GM10266 (cell line): ENCODE data around the gene TPD52L2.
A peak's percentile ranks its signal among the peaks of the same experiment; 100 is the strongest.

ENCODE experiments used
- DNase-seq: peaks from one replicate; pipeline ENCODE4 v3.0.0; 2012; ENCODE audit errors: extremely low spot score
- CTCF ChIP-seq: IDR thresholded peaks from 2 replicates; pipeline ENCODE4 v1.5.1; 2012; ENCODE audit warnings: mild to moderate bottlenecking, low read depth; ENCODE audit not compliant: control insufficient read depth, insufficient read depth; ENCODE audit errors: missing control alignments

TPD52L2 gene

GRCh38 chr20:63864978-63865640 lies at the start of gene TPD52L2:
TSS of gene TPD52L2 (plus strand) at chr20:63865270. CDS start at chr20:63865366, 96 bp downstream.
- DNase-seq, result peak; percentile 99
- no peak for TF ChIP-seq CTCF

- no peak for DNase-seq
- TF ChIP-seq CTCF, result no peak
These were observed 49.3 kb upstream of the TPD52L2 start for GRCh38 chr20:63815615-63816253.

GRCh38 chr20:63819224-63819921 lies 45.7 kb upstream of the TPD52L2 start:
- TF ChIP-seq CTCF, result no peak
- no peak for DNase-seq

GRCh38 chr20:63821811-63822210 lies 43.3 kb upstream of the TPD52L2 start:
- no peak for DNase-seq
- no peak for TF ChIP-seq CTCF

GRCh38 chr20:63822276-63822696 lies 42.8 kb upstream of the TPD52L2 start:
- no peak for DNase-seq
- no peak for TF ChIP-seq CTCF

GRCh38 chr20:63823691-63824311 lies 41.3 kb upstream of the TPD52L2 start:
- TF ChIP-seq CTCF, result no peak
- DNase-seq, result no peak
